Measurements from ENCODE around the gene FADD.
A peak's percentile ranks its signal among the peaks of the same experiment; 100 is the strongest.

The FADD gene

GRCh38 chr11:70226967-70227366 lies 23.9 kb downstream of the FADD start:
- DNase-seq (ENCODE audit: low read depth) = no peak
- no peak overlapping the region for H3K4me3 ChIP-seq (ENCODE audit: low read depth, low read length)

- DNase-seq (ENCODE audit: low read depth) = no peak
- no peak overlapping the region for H3K4me3 ChIP-seq (ENCODE audit: low read depth, low read length)
Measured at GRCh38 chr11:70229737-70230136, 26.6 kb downstream of the FADD start.

GRCh38 chr11:70230151-70230839 lies 27.2 kb downstream of the FADD start:
- no peak overlapping the region for H3K4me3 ChIP-seq (ENCODE audit: low read depth, low read length)
- DNase-seq (ENCODE audit: low read depth) = no peak

- DNase-seq (ENCODE audit: low read depth) = no peak
- no peak overlapping the region for H3K4me3 ChIP-seq (ENCODE audit: low read depth, low read length)
Measured at GRCh38 chr11:70230840-70231710, 28.0 kb downstream of the FADD start.

GRCh38 chr11:70233034-70233433 lies 29.9 kb downstream of the FADD start:
- no peak for DNase-seq (ENCODE audit: low read depth)

GRCh38 chr11:70233511-70233934 lies 30.4 kb downstream of the FADD start:
- peak; percentile 57 for DNase-seq (ENCODE audit: low read depth)
- H3K4me3 ChIP-seq (ENCODE audit: low read depth, low read length) = no peak overlapping the region

More at GRCh38 chr11:70233034-70233433, 29.9 kb downstream of the FADD start:
- H3K4me3 ChIP-seq (ENCODE audit: low read depth, low read length) = no peak overlapping the region

- DNase-seq (ENCODE audit: low read depth) = no peak
- no peak overlapping the region for H3K4me3 ChIP-seq (ENCODE audit: low read depth, low read length)
Measured at GRCh38 chr11:70233962-70234361, 30.9 kb downstream of the FADD start.

DNA sequence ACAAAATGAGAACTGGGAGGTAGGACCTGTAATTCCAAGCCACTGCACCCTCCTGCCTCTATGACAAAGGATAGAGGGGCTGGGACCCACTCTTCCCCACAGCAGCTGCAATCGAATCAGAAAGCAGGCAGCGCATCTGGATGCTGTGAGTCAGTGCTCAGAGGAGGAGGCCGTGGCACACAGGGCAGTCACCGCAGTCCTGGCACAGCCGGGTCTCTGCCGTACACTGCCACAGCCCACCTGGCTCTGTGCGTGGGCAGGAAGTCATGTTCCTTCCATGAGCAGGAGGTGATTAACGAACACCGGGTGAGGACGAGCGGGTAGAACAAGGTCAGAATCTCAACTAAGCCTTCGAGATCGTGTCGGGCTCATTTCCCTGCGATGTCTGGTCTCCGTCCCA lies 37.2 kb downstream of the FADD start:
- no peak for DNase-seq (ENCODE audit: low read depth)
- H3K4me3 ChIP-seq (ENCODE audit: low read depth, low read length) = no peak overlapping the region

- DNase-seq (ENCODE audit: low read depth) = no peak
Measured at GRCh38 chr11:70241709-70242108, 38.6 kb downstream of the FADD start.

DNA sequence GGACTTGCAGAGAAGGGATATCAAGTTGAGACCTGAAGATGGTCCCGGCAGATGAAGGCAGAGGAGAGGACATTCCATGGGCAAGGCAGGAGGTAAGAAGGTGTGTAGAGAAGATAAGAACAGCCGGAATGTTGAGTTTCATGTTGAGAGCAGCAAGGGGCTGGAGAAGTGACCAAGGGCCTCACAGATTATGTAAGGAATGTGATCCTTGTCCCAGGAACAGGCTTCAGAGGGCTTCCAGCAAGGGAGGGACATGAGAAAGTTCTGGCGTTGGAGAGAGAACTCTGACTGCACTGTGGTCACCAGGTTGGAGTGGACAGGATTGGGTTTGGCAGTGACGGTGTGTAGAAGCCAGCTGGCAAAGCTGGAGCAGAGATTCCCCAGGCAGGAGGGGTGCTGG lies 39.8 kb downstream of the FADD start:
- no peak overlapping the region for H3K4me3 ChIP-seq (ENCODE audit: low read depth, low read length)
- DNase-seq (ENCODE audit: low read depth) = no peak

More at GRCh38 chr11:70241709-70242108, 38.6 kb downstream of the FADD start:
- H3K4me3 ChIP-seq (ENCODE audit: low read depth, low read length) = no peak overlapping the region

DNA sequence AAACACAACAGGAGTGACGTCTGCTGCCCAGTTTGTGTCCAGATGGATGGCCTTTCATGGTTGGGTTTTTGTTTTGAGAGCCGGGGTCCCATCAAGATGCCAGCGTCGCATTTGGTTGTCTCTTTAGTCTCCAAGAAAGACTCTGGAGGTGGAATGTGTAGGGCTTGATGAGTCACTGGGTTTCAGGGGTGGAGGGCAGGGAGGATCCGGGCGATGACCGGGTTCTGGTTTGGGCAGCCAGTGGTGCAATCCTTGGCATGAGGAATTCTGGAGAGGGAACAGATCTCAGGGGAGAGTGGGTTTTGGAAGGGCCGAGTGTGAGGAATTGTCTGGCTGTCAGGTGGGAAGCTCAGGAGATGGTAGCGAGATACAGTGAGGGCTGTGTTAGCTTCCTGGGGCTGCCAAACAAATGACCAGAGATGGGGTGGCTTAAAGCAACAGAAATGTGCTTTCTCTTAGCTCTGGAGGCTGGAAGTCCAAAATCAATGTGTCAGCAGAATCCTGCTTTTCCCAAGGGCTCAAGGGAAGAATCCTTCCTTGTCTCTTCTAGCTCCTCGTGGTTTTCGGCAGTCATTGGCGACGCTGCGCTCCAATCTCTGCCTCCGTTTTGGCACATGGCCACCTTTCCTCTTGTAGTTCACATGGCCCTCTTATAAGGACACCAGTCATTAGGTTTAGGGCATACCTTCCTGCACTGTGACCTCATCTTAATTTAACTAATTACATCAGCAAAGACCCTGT lies 41.0 kb downstream of the FADD start:
- H3K4me3 ChIP-seq (ENCODE audit: low read depth, low read length) = no peak overlapping the region
- no peak for DNase-seq (ENCODE audit: low read depth)

GRCh38 chr11:70244698-70245097 lies 41.6 kb downstream of the FADD start:
- H3K4me3 ChIP-seq (ENCODE audit: low read depth, low read length) = no peak overlapping the region
- DNase-seq (ENCODE audit: low read depth) = peak; percentile 74

GRCh38 chr11:70246196-70246595 lies 43.1 kb downstream of the FADD start:
- DNase-seq (ENCODE audit: low read depth) = no peak
- H3K4me3 ChIP-seq (ENCODE audit: low read depth, low read length) = no peak overlapping the region

DNA sequence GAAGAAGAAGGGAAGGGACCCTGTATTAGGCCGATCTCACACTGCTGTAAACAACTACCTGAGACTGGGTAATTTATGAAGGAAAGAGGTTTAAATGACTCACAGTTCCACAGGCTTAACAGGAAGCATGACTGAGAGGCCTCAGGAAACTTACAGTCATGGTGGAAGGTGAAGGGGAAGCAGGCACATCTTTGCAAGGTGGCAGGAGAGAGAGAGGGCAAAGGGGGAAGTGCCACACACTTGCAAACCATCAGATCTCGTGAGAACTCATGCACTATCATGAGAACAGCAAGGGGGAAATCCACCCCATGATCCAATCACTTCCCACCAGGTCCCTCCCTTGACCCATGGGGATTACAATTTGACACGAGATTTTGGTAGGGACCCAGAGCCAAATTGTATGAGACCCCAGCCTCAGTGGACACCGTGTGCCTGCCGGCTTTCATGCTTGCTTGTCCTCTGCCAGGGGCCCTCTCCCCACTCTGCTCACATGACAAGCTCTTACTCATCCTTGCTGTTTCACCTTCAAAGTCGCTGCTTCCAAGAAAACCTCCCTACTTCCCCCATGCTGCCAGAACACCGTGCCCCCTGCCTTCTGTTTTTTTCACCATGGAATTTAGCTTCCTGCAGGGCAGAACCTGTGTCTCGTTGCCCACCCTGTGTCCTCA lies 44.1 kb downstream of the FADD start:
- no peak for DNase-seq (ENCODE audit: low read depth)
- no peak overlapping the region for H3K4me3 ChIP-seq (ENCODE audit: low read depth, low read length)

DNA sequence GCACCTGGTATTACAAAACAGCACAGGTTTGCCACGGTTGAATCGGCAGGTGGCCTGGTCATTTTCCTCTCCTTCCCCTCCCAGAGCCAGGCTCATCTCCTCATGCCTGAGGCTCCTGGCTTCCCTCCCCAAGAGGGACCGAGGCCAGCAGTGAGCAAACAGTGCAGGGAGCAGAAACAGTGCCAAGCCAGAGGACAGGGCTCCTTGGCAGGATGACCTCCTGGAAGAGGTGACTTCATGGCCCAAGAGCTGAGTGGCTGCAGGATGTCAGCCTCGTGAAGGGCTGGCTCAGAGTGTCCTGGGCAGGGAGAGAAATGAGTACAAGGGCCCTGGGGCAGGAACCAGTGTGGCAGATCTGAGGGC lies 44.6 kb downstream of the FADD start:
- no peak for DNase-seq (ENCODE audit: low read depth)
- H3K4me3 ChIP-seq (ENCODE audit: low read depth, low read length) = no peak overlapping the region

DNA sequence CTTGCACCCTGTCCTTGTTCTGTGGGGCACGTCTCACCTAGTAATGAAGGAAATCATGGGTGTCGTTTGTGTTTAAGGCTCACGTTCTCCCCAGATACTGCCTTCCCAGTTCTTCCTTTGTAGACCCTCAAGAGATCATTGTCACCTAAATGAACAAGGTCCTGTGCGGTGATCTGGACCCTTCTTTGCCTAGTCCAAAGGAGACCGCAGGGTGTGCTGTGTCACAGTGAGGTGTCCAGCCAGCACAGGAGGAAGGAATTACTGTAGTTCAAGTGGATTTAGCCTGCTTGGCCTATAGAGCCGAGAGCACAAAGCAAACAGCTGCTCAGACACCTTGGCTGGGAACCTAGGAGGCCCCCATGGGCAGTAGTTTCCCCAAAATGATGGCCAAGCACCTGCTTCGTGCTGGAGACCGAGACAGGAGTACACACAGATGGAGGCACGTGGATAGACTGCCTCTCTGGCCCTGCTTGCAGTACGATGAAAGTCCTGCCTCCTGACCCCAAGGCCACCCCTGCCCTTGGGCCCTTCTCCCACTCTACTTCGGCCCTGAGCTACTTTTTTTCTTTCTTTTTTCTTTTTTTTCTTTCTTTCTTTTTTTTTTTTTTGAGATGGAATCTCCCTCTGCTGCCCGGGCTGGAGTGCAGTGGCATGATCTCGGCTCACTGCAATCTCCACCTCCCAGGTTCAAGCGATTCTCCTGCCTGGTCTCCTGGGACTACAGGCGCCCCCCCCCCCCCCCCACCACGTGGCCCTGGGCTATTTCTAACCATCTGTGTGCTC lies 48.0 kb downstream of the FADD start:
- no peak for DNase-seq (ENCODE audit: low read depth)
- no peak overlapping the region for H3K4me3 ChIP-seq (ENCODE audit: low read depth, low read length)

- no peak for DNase-seq (ENCODE audit: low read depth)
- no peak overlapping the region for H3K4me3 ChIP-seq (ENCODE audit: low read depth, low read length)
Measured at GRCh38 chr11:70251659-70252321, 48.7 kb downstream of the FADD start.

- no peak overlapping the region for H3K4me3 ChIP-seq (ENCODE audit: low read depth, low read length)
- no peak for DNase-seq (ENCODE audit: low read depth)
Measured at GRCh38 chr11:70252844-70253243, 49.7 kb downstream of the FADD start.

Data from skeletal muscle cell (primary cell).